Thyroid gland (tissue), 4 donors: ENCODE data around the gene GPR153. TPM values are rescaled to one million over a fixed set of nuclear protein-coding genes. Genes with fewer than 3 reads are reported as not detected.

Experiments
- DNase-seq, 2 donors: peaks; one replicate each; pipeline ENCODE4 v3.0.0-alpha.2; 2019
- H3K27ac ChIP-seq, 3 donors: fragments of 200-600 bp; sonication (generic); 1 replicate in 2 of 3; 2 replicates in 1 of 3; pipeline ENCODE4 v1.5.1; 2016 to 2019; ENCODE audit warnings: mild to moderate bottlenecking in 1 of 3, moderate library complexity in 1 of 3
- H3K27me3 ChIP-seq: fragments of 200-600 bp; sonication (generic); one replicate; pipeline ENCODE4 v1.5.1; 2019
- H3K36me3 ChIP-seq, 2 donors: fragments of 200-600 bp; sonication (generic); one replicate each; pipeline ENCODE4 v1.5.1; 2016 to 2019
- H3K4me1 ChIP-seq, 2 donors: fragments of 200-600 bp; sonication (generic); one replicate each; pipeline ENCODE4 v1.5.1; 2017 to 2019
- H3K4me3 ChIP-seq, 3 donors: fragments of 200-600 bp; sonication (generic); replicated peaks in 1 of 3; 1 replicate in 2 of 3; 2 replicates in 1 of 3; pipeline ENCODE4 v1.5.1; 2016; ENCODE audit warnings: mild to moderate bottlenecking in 1 of 3
- H3K9me3 ChIP-seq: fragments of 200-600 bp; sonication (generic); one replicate; pipeline ENCODE4 v1.5.1; 2017
- POLR2A ChIP-seq, 2 donors: fragments of 450-650 bp; IDR thresholded peaks; one replicate each; pipeline ENCODE4 v1.6.1; 2017; ENCODE audit warnings: antibody characterized with exemption in 2 of 2, mild to moderate bottlenecking in 2 of 2, moderate library complexity in 1 of 2
- WGBS, 2 donors: methylation state at CpG; one replicate each; pipeline ENCODE4 v1.1.5; 2017; 5-methylcytosine and 5-hydroxymethylcytosine counted together
- intact Hi-C: fragments of 100-400 bp; cut with DNase I; formaldehyde crosslinking; loops from one replicate; pipeline ENCODE4 v1.15.1; 2023
- total RNA-seq, 4 donors: library from RNA; depleted of rRNA; stranded (reverse); fragments of >200 nt; gene quantifications; one replicate each; pipeline ENCODE4 v1.2.3, GENCODE V29; 2016
- TF ChIP-seq, protein P1 (sequence below), 6 experiments: fragments of 200-600 bp in 3 of 6; fragments of 450-650 bp in 3 of 6; sonication (generic) in 3 of 6; IDR thresholded peaks; one replicate each; pipeline ENCODE4 v1.5.1; 2016 to 2019; ENCODE audit warnings: antibody characterized with exemption in 6 of 6, mild to moderate bottlenecking in 2 of 6, inconsistent platforms in 1 of 6, moderate library complexity in 1 of 6

The GPR153 gene
- total RNA-seq, 4 donors from 2014 or later, result 0.78 to 3.2 (median 1.5) TPM

DNA sequence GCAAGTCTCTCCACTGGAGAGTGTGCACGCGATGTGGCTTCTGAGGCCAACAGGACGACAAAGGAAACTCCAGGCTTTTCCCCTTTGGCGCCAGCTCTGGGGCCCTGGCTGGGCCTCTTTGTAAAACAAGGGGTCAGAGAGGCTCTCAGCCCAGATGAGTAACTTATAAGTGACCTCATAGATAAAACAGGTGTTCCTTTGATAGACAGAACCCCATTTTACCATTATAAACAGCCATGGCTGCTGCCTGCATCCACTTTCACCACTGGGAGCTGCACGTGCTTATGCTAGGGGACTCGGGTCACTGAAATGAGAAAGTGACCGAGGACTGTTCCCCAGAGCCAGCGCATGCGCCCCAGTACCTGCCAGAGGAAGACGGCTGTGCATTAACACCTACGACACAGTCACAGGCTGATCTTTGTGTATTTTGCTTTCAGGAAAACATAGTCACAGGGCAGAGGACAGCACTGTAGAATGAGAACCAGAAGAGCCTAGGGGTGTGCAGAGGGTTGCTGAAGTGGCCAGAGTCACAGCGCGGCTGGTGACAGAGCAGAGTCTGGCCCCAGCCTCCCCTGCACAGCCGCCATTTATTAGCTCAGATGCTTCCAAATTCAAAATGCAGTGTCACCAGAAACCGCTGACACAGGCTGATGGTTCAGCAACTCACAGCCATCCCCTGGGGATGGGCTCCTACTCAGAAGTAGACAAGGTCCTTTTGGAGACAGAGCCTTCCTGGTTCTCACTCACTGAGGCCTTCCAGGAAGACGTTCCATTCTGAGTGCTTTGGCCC lies 42.3 kb downstream of the GPR153 start:
- H3K27ac ChIP-seq, result no peak overlapping the region
- intact Hi-C loops, result no loop called here
- H3K4me3 ChIP-seq, result no peak overlapping the region
- peak in 1 of 2 donors; percentile 18 for DNase-seq
- 74 to 76% methylated on average over 15 of the region's 16 CpGs for WGBS, 2 donors
- no peaks in the 10 kb centered on the region for H3K9me3 ChIP-seq
- peaks cover 2 to 4% of the 10 kb centered on the region in 2 donors for H3K36me3 ChIP-seq
- H3K4me1 ChIP-seq, result peaks cover 0 to 7% of the 10 kb centered on the region in 2 donors
- H3K27me3 ChIP-seq, result no peaks in the 10 kb centered on the region
- TF ChIP-seq, protein P1, sequence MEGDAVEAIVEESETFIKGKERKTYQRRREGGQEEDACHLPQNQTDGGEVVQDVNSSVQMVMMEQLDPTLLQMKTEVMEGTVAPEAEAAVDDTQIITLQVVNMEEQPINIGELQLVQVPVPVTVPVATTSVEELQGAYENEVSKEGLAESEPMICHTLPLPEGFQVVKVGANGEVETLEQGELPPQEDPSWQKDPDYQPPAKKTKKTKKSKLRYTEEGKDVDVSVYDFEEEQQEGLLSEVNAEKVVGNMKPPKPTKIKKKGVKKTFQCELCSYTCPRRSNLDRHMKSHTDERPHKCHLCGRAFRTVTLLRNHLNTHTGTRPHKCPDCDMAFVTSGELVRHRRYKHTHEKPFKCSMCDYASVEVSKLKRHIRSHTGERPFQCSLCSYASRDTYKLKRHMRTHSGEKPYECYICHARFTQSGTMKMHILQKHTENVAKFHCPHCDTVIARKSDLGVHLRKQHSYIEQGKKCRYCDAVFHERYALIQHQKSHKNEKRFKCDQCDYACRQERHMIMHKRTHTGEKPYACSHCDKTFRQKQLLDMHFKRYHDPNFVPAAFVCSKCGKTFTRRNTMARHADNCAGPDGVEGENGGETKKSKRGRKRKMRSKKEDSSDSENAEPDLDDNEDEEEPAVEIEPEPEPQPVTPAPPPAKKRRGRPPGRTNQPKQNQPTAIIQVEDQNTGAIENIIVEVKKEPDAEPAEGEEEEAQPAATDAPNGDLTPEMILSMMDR (IDR thresholded peaks at IDR 0.05), result no peak
- TF ChIP-seq POLR2A (IDR thresholded peaks at IDR 0.05), result no peak

DNA sequence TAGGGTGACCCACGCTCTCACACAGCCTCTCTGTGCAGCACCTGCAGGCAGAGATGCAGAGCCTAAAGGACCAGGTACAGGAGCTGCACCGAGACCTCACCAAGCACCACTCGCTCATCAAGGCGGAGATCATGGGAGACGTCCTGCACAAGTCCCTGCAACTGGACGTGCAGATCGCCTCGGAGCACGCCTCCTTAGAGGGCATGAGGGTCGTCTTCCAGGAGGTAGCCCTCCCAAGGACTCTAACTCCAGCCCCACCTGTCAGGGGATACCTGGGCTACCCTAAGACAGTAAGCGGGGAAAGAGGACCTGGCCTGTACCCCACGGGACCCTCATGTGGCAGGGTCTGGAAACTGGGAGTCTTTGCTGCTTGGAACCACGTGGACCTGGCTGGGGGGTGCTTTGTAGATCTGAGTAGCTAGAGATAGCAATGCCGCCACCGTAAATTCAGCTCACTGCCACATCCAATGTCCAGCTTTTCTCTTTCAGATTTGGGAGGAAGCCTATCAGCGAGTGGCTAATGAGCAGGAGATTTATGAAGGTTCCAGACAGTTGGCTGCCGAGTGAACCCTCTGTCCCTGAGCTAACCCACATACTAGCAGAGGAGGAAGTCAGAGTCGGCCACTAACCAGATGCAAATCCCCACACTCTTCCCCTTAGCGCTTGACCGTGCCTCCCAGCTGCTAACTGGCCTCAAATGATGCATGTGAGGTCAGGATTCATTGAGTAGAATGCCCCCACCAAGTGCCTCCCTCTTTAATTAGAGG lies 48.5 kb downstream of the GPR153 start:
- intact Hi-C loops, result no loop called here
- Histone ChIP-seq H3K9me3 (no peaks in the 10 kb centered on the region), H3K27ac (no peak overlapping the region), H3K27me3 (no peaks in the 10 kb centered on the region), H3K4me3 (no peak overlapping the region), H3K4me1 (peaks cover 12 to 13% of the 10 kb centered on the region in 2 donors), H3K36me3 (no peaks in the 10 kb centered on the region)
- 87 to 89% methylated on average over 20 of the region's 20 CpGs for WGBS, 2 donors
- no peak for DNase-seq
- TF ChIP-seq, protein P1 (IDR thresholded peaks at IDR 0.05), result no peak
- TF ChIP-seq POLR2A (IDR thresholded peaks at IDR 0.05), result no peak

DNA sequence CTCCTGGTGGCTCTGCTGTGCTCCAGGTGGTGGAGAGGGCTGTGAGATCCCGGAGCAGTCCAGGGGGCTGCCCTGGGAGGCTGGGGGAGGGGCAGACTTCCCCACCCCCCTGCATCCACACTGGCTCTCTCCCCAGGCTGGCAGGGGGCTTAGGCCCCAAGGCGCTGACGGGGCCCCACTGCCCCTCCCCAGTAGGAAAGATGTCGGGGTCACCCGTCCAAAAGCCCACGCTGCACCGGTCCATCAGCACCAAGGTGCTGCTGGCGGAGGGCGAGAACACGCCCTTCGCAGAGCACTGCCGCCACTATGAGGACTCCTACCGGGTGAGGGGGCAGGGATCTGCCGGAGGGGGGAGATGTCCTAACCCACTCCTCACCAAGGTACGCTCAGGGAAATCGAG lies 49.2 kb downstream of the GPR153 start:
- Histone ChIP-seq H3K36me3 (no peaks in the 10 kb centered on the region), H3K27ac (no peak overlapping the region), H3K27me3 (no peaks in the 10 kb centered on the region), H3K4me1 (peaks cover 12 to 15% of the 10 kb centered on the region in 2 donors), H3K4me3 (no peak overlapping the region), H3K9me3 (no peaks in the 10 kb centered on the region)
- no peak for DNase-seq
- TF ChIP-seq, protein P1 (IDR thresholded peaks at IDR 0.05), result no peak
- TF ChIP-seq POLR2A (IDR thresholded peaks at IDR 0.05), result no peak
- WGBS, 2 donors, result 90 to 91% methylated on average over 12 to 14 of the region's 16 CpGs
- intact Hi-C loops, result no loop called here

DNA sequence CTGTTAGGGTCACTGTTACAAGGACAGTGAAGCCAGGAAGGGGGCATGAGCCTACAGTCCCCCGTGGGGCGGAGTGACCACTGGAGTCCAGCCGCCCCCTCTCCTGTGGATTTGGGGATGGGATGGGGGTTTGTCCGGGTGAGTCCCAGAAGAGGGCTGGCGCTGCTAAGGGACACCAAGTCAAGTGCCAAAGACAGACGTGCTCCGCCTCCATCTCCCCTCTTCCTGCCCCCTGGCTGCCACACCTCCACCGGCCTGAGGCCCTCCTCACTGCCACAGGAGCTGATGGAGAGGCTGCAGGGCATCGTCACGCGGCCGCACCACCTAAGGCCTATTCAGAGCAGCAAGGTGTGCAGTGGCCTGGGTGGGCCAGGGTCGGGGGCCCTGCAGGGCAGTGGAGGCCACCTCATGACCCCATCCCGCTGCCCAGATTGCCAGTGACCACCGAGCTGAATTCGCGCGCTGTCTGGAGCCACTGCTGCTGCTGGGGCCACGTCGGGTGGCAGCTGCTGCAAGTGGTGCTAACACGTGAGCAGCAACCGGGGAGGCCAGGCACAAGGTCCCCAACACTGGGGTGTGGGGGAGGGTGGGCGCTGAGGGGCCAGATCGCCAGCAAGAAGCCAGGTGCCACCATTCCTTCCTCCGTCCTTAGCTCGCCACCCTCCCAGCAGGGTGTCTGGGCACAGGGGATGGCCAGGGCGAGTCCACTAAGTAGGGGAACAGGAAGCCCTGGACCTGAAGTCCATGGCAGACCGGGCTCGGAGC lies 50.1 kb downstream of the GPR153 start:
- Histone ChIP-seq H3K4me1 (peaks cover 12 to 22% of the 10 kb centered on the region in 2 donors), H3K36me3 (no peaks in the 10 kb centered on the region), H3K27ac (no peak overlapping the region), H3K4me3 (no peak overlapping the region), H3K27me3 (no peaks in the 10 kb centered on the region), H3K9me3 (no peaks in the 10 kb centered on the region)
- no peak for DNase-seq
- no peak for TF ChIP-seq POLR2A (IDR thresholded peaks at IDR 0.05)
- TF ChIP-seq, protein P1 (IDR thresholded peaks at IDR 0.05), result no peak
- intact Hi-C loops, result no loop called here
- 94 to 95% methylated on average over 9 to 12 of the region's 29 CpGs for WGBS, 2 donors
